HUES64 (cell line): ENCODE measurements around the gene MPDZ.

Source experiments
- H3K27ac ChIP-seq: 2 replicates; pipeline ENCODE4 v1.7.0; 2013; ENCODE audit warnings: low read depth, low read length, inconsistent platforms
- H3K27me3 ChIP-seq: 2 replicates; pipeline ENCODE4 v1.6.1; 2013; ENCODE audit warnings: mild to moderate bottlenecking, low read length; ENCODE audit not compliant: insufficient read depth
- H3K36me3 ChIP-seq: 2 replicates; pipeline ENCODE4 v1.6.1; 2013; ENCODE audit warnings: mild to moderate bottlenecking, low read length; ENCODE audit not compliant: insufficient read depth
- H3K4me1 ChIP-seq: 2 replicates; pipeline ENCODE4 v1.6.1; 2013; ENCODE audit warnings: mild to moderate bottlenecking, low read length, moderate library complexity; ENCODE audit not compliant: insufficient read depth
- H3K4me3 ChIP-seq: 2 replicates; pipeline ENCODE4 v1.5.1; 2013; ENCODE audit warnings: mild to moderate bottlenecking, low read length, moderate library complexity
- H3K9ac ChIP-seq: 2 replicates; pipeline ENCODE4 v1.6.1; 2013; ENCODE audit warnings: mild to moderate bottlenecking, low read depth, low read length
- H3K9me3 ChIP-seq: 2 replicates; pipeline ENCODE4 v1.6.1; 2013; ENCODE audit warnings: low read depth, low read length; ENCODE audit not compliant: insufficient read depth
- WGBS: fragments of 150-250, 120-280 bp; methylation state at CpG from one replicate; pipeline ENCODE4 v1.1.7; 2013; ENCODE audit warnings: missing lambda C conversion rate; 5-methylcytosine and 5-hydroxymethylcytosine counted together

The MPDZ gene

GRCh38 chr9:13151489-13151888, 128.0 kb downstream of the MPDZ start:
- H3K9me3 ChIP-seq = no peaks in the 10 kb centered on the region
- no peak overlapping the region for H3K4me3 ChIP-seq
- H3K36me3 ChIP-seq = peaks cover 50% of the 10 kb centered on the region
- no peaks in the 10 kb centered on the region for H3K27me3 ChIP-seq
- H3K9ac ChIP-seq = no peak overlapping the region
- WGBS = 91% methylated on average over 1 of the region's 1 CpG
- H3K4me1 ChIP-seq = no peaks in the 10 kb centered on the region
- no peak overlapping the region for H3K27ac ChIP-seq

- H3K4me1 ChIP-seq = peaks cover 10% of the 10 kb centered on the region
- no peaks in the 10 kb centered on the region for H3K27me3 ChIP-seq
- H3K36me3 ChIP-seq = peaks cover 42% of the 10 kb centered on the region
- H3K9ac ChIP-seq = no peak overlapping the region
- H3K9me3 ChIP-seq = no peaks in the 10 kb centered on the region
- H3K4me3 ChIP-seq = no peak overlapping the region
- no peak overlapping the region for H3K27ac ChIP-seq
These were observed 130.0 kb downstream of the MPDZ start for GRCh38 chr9:13149454-13149853.

- WGBS = 96% methylated on average over 3 of the region's 4 CpGs
- no peak overlapping the region for H3K9ac ChIP-seq
- no peaks in the 10 kb centered on the region for H3K27me3 ChIP-seq
- H3K9me3 ChIP-seq = no peaks in the 10 kb centered on the region
- no peak overlapping the region for H3K4me3 ChIP-seq
- peaks cover 40% of the 10 kb centered on the region for H3K36me3 ChIP-seq
- no peak overlapping the region for H3K27ac ChIP-seq
- H3K4me1 ChIP-seq = peaks cover 29% of the 10 kb centered on the region
These were observed 132.7 kb downstream of the MPDZ start for GRCh38 chr9:13146840-13147239.

- Histone ChIP-seq H3K27me3 (no peaks in the 10 kb centered on the region), H3K9ac (no peak overlapping the region), H3K9me3 (no peaks in the 10 kb centered on the region), H3K27ac (no peak overlapping the region), H3K36me3 (peaks cover 30% of the 10 kb centered on the region), H3K4me3 (no peak overlapping the region), H3K4me1 (peaks cover 43% of the 10 kb centered on the region)
These were observed 134.2 kb downstream of the MPDZ start for GRCh38 chr9:13145340-13145739.

GRCh38 chr9:13144166-13144775, 135.2 kb downstream of the MPDZ start:
- Histone ChIP-seq H3K4me1 (peaks cover 52% of the 10 kb centered on the region), H3K4me3 (no peak overlapping the region), H3K36me3 (peaks cover 24% of the 10 kb centered on the region), H3K27ac (no peak overlapping the region), H3K27me3 (no peaks in the 10 kb centered on the region), H3K9me3 (no peaks in the 10 kb centered on the region), H3K9ac (no peak overlapping the region)
- 100% methylated on average over 1 of the region's 2 CpGs for WGBS

- Histone ChIP-seq H3K27ac (0 out of 2 replicates have a peak overlapping the region, but pooled peaks have one; percentile 22), H3K36me3 (peaks cover 33% of the 10 kb centered on the region), H3K4me1 (peaks cover 55% of the 10 kb centered on the region), H3K9me3 (no peaks in the 10 kb centered on the region), H3K27me3 (no peaks in the 10 kb centered on the region), H3K4me3 (no peak overlapping the region), H3K9ac (no peak overlapping the region)
- WGBS = 81% methylated on average over 5 of the region's 5 CpGs
These were observed 136.2 kb downstream of the MPDZ start for GRCh38 chr9:13143281-13143680.

GRCh38 chr9:13142776-13143175, 136.7 kb downstream of the MPDZ start:
- no peak overlapping the region for H3K9ac ChIP-seq
- peaks cover 34% of the 10 kb centered on the region for H3K36me3 ChIP-seq
- WGBS = 98% methylated on average over 3 of the region's 3 CpGs
- no peak overlapping the region for H3K4me3 ChIP-seq
- no peaks in the 10 kb centered on the region for H3K27me3 ChIP-seq
- H3K27ac ChIP-seq = no peak overlapping the region
- no peaks in the 10 kb centered on the region for H3K9me3 ChIP-seq
- peaks cover 55% of the 10 kb centered on the region for H3K4me1 ChIP-seq

GRCh38 chr9:13141629-13142028, 137.9 kb downstream of the MPDZ start:
- WGBS = 89% methylated on average over 3 of the region's 5 CpGs
- Histone ChIP-seq H3K4me1 (peaks cover 55% of the 10 kb centered on the region), H3K9me3 (no peaks in the 10 kb centered on the region), H3K36me3 (peaks cover 34% of the 10 kb centered on the region), H3K9ac (no peak overlapping the region), H3K27me3 (no peaks in the 10 kb centered on the region), H3K27ac (no peak overlapping the region), H3K4me3 (no peak overlapping the region)

GRCh38 chr9:13140843-13141592, 138.5 kb downstream of the MPDZ start:
- no peak overlapping the region for H3K27ac ChIP-seq
- H3K9me3 ChIP-seq = no peaks in the 10 kb centered on the region
- no peak overlapping the region for H3K4me3 ChIP-seq
- 92% methylated on average over 5 of the region's 5 CpGs for WGBS
- no peaks in the 10 kb centered on the region for H3K27me3 ChIP-seq
- peaks cover 55% of the 10 kb centered on the region for H3K4me1 ChIP-seq
- H3K9ac ChIP-seq = no peak overlapping the region
- peaks cover 37% of the 10 kb centered on the region for H3K36me3 ChIP-seq

GRCh38 chr9:13139641-13140171, 139.8 kb downstream of the MPDZ start:
- H3K9me3 ChIP-seq = no peaks in the 10 kb centered on the region
- H3K27ac ChIP-seq = peak overlapping the region; percentile 54
- peaks cover 48% of the 10 kb centered on the region for H3K4me1 ChIP-seq
- H3K36me3 ChIP-seq = peaks cover 50% of the 10 kb centered on the region
- 81% methylated on average over 2 of the region's 2 CpGs for WGBS
- no peaks in the 10 kb centered on the region for H3K27me3 ChIP-seq
- peak overlapping the region; percentile 39; the same call in 1 of the 2 replicates for H3K9ac ChIP-seq
- no peak overlapping the region; the same call in 1 of the 2 replicates for H3K4me3 ChIP-seq

- H3K27ac ChIP-seq = no peak overlapping the region
- peaks cover 73% of the 10 kb centered on the region for H3K36me3 ChIP-seq
- no peaks in the 10 kb centered on the region for H3K9me3 ChIP-seq
- no peaks in the 10 kb centered on the region for H3K27me3 ChIP-seq
- no peak overlapping the region for H3K9ac ChIP-seq
- peaks cover 29% of the 10 kb centered on the region for H3K4me1 ChIP-seq
- WGBS = 97% methylated on average over 1 of the region's 1 CpG
- no peak overlapping the region for H3K4me3 ChIP-seq
These were observed 142.1 kb downstream of the MPDZ start for GRCh38 chr9:13137426-13137825.
